ENCODE data around the gene PAEP.

The PAEP gene

GRCh38 chr9:135612437-135612836, 50.9 kb downstream of the PAEP start:
- no peak for DNase-seq
- no peaks in the 10 kb centered on the region for H3K27me3 ChIP-seq (replicated peaks)
- H3K4me3 ChIP-seq (ENCODE audit: low read depth, low read length): no peak overlapping the region
- no peak overlapping the region for H3K27ac ChIP-seq
- no peaks in the 10 kb centered on the region for H3K36me3 ChIP-seq (replicated peaks)
- TF ChIP-seq, protein P1, sequence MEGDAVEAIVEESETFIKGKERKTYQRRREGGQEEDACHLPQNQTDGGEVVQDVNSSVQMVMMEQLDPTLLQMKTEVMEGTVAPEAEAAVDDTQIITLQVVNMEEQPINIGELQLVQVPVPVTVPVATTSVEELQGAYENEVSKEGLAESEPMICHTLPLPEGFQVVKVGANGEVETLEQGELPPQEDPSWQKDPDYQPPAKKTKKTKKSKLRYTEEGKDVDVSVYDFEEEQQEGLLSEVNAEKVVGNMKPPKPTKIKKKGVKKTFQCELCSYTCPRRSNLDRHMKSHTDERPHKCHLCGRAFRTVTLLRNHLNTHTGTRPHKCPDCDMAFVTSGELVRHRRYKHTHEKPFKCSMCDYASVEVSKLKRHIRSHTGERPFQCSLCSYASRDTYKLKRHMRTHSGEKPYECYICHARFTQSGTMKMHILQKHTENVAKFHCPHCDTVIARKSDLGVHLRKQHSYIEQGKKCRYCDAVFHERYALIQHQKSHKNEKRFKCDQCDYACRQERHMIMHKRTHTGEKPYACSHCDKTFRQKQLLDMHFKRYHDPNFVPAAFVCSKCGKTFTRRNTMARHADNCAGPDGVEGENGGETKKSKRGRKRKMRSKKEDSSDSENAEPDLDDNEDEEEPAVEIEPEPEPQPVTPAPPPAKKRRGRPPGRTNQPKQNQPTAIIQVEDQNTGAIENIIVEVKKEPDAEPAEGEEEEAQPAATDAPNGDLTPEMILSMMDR (IDR thresholded peaks at IDR 0.05; ENCODE audit: low read depth, low read length, missing control alignments): no peak
- in situ Hi-C loops (cut with HindIII; ENCODE audit: low pct_ligation_motif_present, low sequenced_read_pairs): no loop called here

- TF ChIP-seq, protein P1 (IDR thresholded peaks at IDR 0.05; ENCODE audit: low read depth, low read length, missing control alignments): no peak
- no peaks in the 10 kb centered on the region for H3K27me3 ChIP-seq (replicated peaks)
These were observed 51.7 kb downstream of the PAEP start for GRCh38 chr9:135612981-135613910.

DNA sequence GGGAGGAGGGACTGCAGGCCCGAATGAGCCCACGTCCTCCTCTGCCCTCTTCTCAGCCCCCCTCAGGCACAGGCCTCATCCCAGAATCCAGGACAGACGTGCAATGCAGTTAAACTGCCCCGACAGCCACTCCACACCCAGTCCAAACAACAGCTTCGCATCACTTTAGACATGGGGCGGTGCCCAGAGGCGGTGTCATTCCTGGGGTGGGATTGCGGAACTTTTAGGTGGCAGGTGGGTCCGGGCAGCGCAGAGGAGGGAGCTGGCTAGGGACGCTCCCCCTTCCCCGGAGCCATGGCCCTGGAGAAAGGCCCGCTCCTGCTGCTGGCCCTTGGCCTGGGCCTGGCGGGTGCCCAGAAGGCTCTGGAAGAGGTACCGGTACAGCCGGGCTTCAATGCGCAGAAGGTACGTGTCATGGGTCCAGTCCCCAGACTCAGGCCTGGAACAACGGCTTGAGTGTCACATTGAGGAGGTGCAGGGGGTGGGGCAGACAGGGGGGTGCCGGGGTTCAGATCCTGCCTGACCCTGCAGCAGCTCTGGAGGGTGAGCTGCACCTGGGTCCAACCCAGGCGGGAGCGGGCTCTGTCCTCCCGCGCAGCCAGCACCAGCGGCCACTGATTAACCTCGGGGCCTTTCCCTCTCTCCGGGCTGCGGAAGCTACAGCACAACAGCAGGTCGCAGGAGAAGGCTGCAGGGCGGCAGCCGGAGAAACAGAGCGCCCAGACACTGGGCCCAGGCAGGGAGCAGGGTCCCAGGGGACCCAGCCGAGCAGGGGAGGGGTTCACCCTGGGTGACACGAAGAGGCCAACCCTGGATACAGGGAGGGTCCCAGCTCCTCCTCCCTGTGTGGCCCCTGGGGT, 52.6 kb downstream of the PAEP start:
- Histone ChIP-seq H3K4me3 (ENCODE audit: low read depth, low read length) (no peak overlapping the region), H3K27ac (no peak overlapping the region), H3K27me3 (replicated peaks) (no peaks in the 10 kb centered on the region), H3K36me3 (replicated peaks) (no peaks in the 10 kb centered on the region)
- TF ChIP-seq, protein P1 (IDR thresholded peaks at IDR 0.05; ENCODE audit: low read depth, low read length, missing control alignments): no peak
- in situ Hi-C loops (cut with HindIII; ENCODE audit: low pct_ligation_motif_present, low sequenced_read_pairs): no loop called here
- no peak for DNase-seq

More at GRCh38 chr9:135612981-135613910, 51.7 kb downstream of the PAEP start:
- Histone ChIP-seq H3K27ac (no peak overlapping the region), H3K36me3 (replicated peaks) (no peaks in the 10 kb centered on the region), H3K4me3 (ENCODE audit: low read depth, low read length) (no peak overlapping the region)
- DNase-seq: no peak
- in situ Hi-C loops (cut with HindIII; ENCODE audit: low pct_ligation_motif_present, low sequenced_read_pairs): no loop called here

- in situ Hi-C loops (cut with HindIII; ENCODE audit: low pct_ligation_motif_present, low sequenced_read_pairs): no loop called here
These were observed 53.5 kb downstream of the PAEP start for GRCh38 chr9:135614821-135615665.

More at GRCh38 chr9:135614821-135615665, 53.5 kb downstream of the PAEP start:
- TF ChIP-seq, protein P1 (IDR thresholded peaks at IDR 0.05; ENCODE audit: low read depth, low read length, missing control alignments): no peak
- Histone ChIP-seq H3K27me3 (replicated peaks) (no peaks in the 10 kb centered on the region), H3K27ac (no peak overlapping the region), H3K4me3 (ENCODE audit: low read depth, low read length) (no peak overlapping the region), H3K36me3 (replicated peaks) (no peaks in the 10 kb centered on the region)
- DNase-seq: no peak
